HEK293T (cell line): Measurements from ENCODE around the gene ATL3.

Source experiments
- CTCF ChIA-PET: fragments of 350-600 bp; formaldehyde crosslinking; extraction: SDS; loops from one replicate; lab custom pipeline; 2021; ENCODE audit warnings: antibody characterized with exemption, inconsistent platforms; lab: Yijun Ruan, JAX
- POLR2A ChIA-PET: fragments of 350-600 bp; formaldehyde crosslinking; extraction: SDS; loops from one replicate; lab custom pipeline; 2020; ENCODE audit warnings: antibody characterized with exemption, inconsistent platforms; lab: Yijun Ruan, JAX
- DNase-seq: peaks from one replicate; pipeline ENCODE4 v3.0.0; 2012; ENCODE audit warnings: mixed read lengths; ENCODE audit errors: extremely low spot score
- ARNT ChIP-seq: fragments of 450-650 bp; IDR thresholded peaks from 2 replicates; pipeline ENCODE4 v1.6.1; 2017; ENCODE audit warnings: mild to moderate bottlenecking
- BHLHE40 ChIP-seq: fragments of 450-650 bp; IDR thresholded peaks from 2 replicates; pipeline ENCODE4 v1.6.1; 2016; ENCODE audit warnings: mild to moderate bottlenecking, moderate library complexity, borderline replicate concordance
- CTBP1 ChIP-seq: fragments of 450-650 bp; IDR thresholded peaks from 2 replicates; pipeline ENCODE4 v1.6.1; 2016; ENCODE audit warnings: borderline replicate concordance
- ELF4 ChIP-seq: fragments of 450-650 bp; IDR thresholded peaks from 2 replicates; pipeline ENCODE4 v1.6.1; 2017; ENCODE audit warnings: antibody characterized with exemption
- FOXA1 ChIP-seq: fragments of 450-650 bp; IDR thresholded peaks from 2 replicates; pipeline ENCODE4 v1.6.1; 2016; ENCODE audit warnings: mild to moderate bottlenecking
- FOXK2 ChIP-seq: fragments of 450-650 bp; IDR thresholded peaks from 2 replicates; pipeline ENCODE4 v1.6.1; 2016; ENCODE audit warnings: mild to moderate bottlenecking
- FOXM1 ChIP-seq: fragments of 450-650 bp; IDR thresholded peaks from 2 replicates; pipeline ENCODE4 v1.6.1; 2017; ENCODE audit warnings: mild to moderate bottlenecking, borderline replicate concordance
- HDGF ChIP-seq: fragments of 450-650 bp; IDR thresholded peaks from 2 replicates; pipeline ENCODE4 v1.6.1; 2017; ENCODE audit warnings: antibody characterized with exemption, borderline replicate concordance
- L3MBTL2 ChIP-seq: fragments of 450-650 bp; conservative IDR thresholded peaks from 2 replicates; pipeline ENCODE4 v1.6.1; 2016; ENCODE audit warnings: mild to moderate bottlenecking
- LEF1 ChIP-seq: fragments of 450-650 bp; IDR thresholded peaks from 2 replicates; pipeline ENCODE4 v1.6.1; 2017; ENCODE audit warnings: mild to moderate bottlenecking, borderline replicate concordance
- NFRKB ChIP-seq: fragments of 450-650 bp; IDR thresholded peaks from 2 replicates; pipeline ENCODE4 v1.6.1; 2016; ENCODE audit warnings: mild to moderate bottlenecking, moderate library complexity
- SP1 ChIP-seq: fragments of 450-650 bp; IDR thresholded peaks from 2 replicates; pipeline ENCODE4 v1.6.1; 2017
- SUZ12 ChIP-seq: fragments of 450-650 bp; IDR thresholded peaks from 2 replicates; pipeline ENCODE4 v1.6.1; 2016; ENCODE audit warnings: mild to moderate bottlenecking
- TARDBP ChIP-seq: fragments of 450-650 bp; IDR thresholded peaks from 2 replicates; pipeline ENCODE4 v1.6.1; 2016
- ZNF384 ChIP-seq: fragments of 450-650 bp; IDR thresholded peaks from 2 replicates; pipeline ENCODE4 v1.6.1; 2016
- TF ChIP-seq, protein P1 (sequence below): fragments of 450-650 bp; IDR thresholded peaks from 2 replicates; pipeline ENCODE4 v1.6.1; 2016

The ATL3 gene

DNA sequence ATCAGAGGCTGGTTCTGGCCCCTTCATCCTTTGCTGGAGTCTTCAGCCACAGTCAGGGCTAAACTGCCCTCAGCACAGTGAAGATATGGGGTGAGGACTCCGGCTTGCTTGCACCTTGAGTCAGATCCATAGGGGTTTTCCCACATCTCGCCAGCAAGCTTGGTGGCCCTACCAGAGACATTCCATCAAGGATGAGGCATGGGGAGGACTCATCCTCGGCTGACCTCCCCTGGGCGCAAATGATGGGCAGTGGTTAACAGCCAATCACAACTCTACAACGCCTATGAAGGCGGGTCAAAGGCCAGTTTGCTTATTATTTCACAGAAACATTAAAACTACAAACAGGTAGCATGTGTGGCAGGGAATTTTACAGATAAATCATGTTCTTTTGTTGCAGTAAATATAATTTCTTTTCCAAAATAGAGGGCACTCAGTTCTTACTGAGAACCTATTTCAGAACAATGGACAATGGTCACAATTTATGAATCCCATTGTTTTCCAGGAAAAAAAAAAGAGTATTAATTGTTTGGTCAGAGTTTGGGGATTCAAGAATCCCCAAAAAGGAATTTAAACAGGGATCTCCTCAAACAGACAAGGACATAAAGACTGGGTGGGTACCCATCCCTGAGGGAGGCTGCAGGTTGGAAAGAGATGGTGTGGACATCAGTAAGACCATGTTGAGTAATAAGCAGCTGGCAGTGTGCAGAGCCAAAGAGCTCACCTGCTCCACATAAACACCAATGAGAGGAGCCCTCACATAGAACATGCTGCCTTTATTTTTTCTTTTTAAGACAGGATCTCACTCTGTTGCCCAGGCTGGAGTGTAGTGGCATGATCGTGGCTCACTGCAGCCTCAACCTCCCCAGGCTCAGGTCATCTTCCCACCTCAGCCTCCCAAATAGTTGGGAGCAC, 71.7 kb downstream of the ATL3 start:
- no peak for DNase-seq
- TF ChIP-seq, protein P1, sequence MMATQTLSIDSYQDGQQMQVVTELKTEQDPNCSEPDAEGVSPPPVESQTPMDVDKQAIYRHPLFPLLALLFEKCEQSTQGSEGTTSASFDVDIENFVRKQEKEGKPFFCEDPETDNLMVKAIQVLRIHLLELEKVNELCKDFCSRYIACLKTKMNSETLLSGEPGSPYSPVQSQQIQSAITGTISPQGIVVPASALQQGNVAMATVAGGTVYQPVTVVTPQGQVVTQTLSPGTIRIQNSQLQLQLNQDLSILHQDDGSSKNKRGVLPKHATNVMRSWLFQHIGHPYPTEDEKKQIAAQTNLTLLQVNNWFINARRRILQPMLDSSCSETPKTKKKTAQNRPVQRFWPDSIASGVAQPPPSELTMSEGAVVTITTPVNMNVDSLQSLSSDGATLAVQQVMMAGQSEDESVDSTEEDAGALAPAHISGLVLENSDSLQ = peak; percentile 92
- TF ChIP-seq HDGF (no peak), NFRKB (no peak), ELF4 (no peak)

DNA sequence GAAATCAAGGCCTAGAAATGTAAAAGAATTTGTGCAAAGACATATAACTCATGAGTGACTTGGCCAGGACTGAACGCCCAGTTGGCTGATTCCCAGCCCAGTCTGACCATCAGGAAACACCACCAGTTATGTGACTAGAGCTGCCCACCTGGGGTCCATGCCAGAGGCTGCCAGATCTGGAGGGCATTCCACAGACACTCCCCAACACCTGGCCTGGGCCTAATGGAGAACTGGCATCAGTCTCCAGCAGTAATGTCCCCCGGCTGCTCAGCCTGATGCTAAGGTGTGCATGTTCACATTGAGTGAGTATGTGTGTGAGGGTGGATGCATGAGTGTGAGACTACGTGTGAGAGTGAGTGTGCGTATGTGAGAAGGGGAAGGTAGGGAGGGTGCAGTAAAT, 72.6 kb downstream of the ATL3 start:
- POLR2A ChIA-PET = no interaction called here
- CTCF ChIA-PET = no interaction called here
- DNase-seq = no peak
- TF ChIP-seq NFRKB = no peak
- no peak for TF ChIP-seq ELF4
- no peak for TF ChIP-seq BHLHE40
- TF ChIP-seq TARDBP = no peak
- no peak for TF ChIP-seq ZNF384
- TF ChIP-seq L3MBTL2 = no peak
- TF ChIP-seq FOXK2 = no peak

More for the DNA sequence above, 71.7 kb downstream of the ATL3 start:
- POLR2A ChIA-PET = no interaction called here
- CTCF ChIA-PET = no interaction called here

DNA sequence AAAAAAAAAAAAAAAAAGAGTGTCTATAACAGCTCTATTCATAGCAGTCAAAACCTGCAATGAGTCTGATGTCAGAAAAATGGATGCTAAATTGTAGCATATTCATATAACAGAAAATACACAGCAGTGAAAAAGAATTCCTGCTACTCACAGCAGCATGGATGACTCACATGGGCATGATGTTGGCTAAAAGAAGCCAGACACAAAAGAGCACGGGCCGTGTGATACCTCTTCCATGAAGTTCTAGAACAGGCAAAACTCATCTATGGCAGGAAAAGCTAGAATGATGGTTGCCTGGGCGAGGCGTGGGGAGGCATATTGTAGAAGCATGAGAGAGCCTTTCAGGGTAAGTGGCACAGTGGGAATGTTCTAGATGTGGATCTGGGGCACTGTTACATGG, 75.9 kb downstream of the ATL3 start:
- TF ChIP-seq TARDBP (no peak), BHLHE40 (no peak), ELF4 (no peak), FOXA1 (no peak), SUZ12 (no peak), ARNT (no peak), LEF1 (no peak), ZNF384 (no peak), FOXM1 (no peak), CTBP1 (no peak), HDGF (no peak), NFRKB (no peak), FOXK2 (no peak), L3MBTL2 (no peak), SP1 (no peak)
- TF ChIP-seq, protein P1 = no peak
- CTCF ChIA-PET = interaction anchor here (0.7 kb wide), 1 partner anchor 36 kb away, joined by 7 read pairs; no protein-coding TSS in a partner anchor

DNA sequence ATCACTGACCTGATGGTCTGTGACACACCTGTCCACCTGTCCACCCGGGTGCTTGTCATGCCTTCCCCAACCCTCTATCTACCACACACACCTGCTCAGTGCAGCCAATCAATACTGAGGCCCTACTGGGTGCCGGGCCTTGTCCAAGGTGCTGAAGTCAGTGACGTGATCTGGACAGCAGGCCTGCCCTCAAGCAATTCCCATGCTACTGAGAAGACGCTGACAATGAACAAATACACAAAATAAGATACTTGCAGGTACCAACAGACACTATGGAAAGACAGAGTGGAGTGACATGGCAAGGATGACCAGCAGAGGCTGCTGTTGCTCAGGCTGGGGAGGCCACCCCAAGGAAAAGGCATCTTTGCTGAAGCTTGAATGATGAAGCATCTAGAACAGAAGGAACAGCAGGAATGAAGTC, 78.2 kb downstream of the ATL3 start:
- POLR2A ChIA-PET = no interaction called here
- peak; percentile 35 for DNase-seq
- no peak for TF ChIP-seq SUZ12
- TF ChIP-seq HDGF = no peak
- TF ChIP-seq, protein P1 = no peak
- no peak for TF ChIP-seq ARNT
- TF ChIP-seq TARDBP = no peak
- TF ChIP-seq ZNF384 = no peak
- no peak for TF ChIP-seq BHLHE40
- TF ChIP-seq NFRKB = no peak
- no peak for TF ChIP-seq FOXA1
- no peak for TF ChIP-seq FOXM1
- TF ChIP-seq ELF4 = no peak
- no peak for TF ChIP-seq L3MBTL2
- TF ChIP-seq FOXK2 = no peak
- TF ChIP-seq CTBP1 = no peak
- CTCF ChIA-PET = interaction anchor here (0.6 to 1.2 kb wide), 2 partner anchors 28 to 31 kb away, joined by 3 read pairs; no protein-coding TSS in a partner anchor

More for the DNA sequence above, 75.9 kb downstream of the ATL3 start:
- POLR2A ChIA-PET = no interaction called here
- DNase-seq = no peak

DNA sequence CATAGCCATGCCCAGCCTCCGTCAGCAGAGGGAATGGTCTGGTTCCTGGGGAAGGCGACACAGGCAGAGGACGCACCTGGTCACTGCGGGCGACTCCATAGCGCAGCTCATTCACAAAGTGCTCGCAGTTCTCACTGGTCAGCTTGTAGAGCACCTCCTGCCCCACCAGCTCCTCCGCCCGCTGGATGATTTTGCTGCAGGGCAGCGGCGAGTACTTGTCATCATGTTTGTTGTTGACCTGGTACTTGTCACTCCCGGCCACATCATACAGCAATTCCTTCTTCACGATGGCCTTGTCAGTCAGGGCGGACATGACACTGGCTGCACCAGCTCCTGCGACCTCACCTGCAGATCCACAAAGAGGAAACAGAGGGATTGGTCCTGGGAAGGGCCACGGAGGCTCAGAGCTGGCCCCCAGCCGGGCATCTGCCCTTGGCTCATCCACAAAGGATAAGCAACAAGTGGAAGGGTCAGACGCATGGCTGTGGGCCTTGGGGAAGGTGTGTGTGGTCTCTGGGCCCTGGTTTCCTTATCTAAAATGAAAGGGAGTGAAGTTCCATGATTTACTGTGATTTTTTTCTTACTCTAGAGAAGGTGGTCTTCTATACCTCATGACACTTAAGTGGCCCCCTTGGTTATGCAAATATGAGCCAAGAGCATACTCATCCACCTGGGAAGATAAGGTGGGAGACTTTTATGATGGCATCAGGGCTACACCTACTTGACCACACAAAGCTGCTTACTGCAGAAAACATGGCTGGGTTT, 81.0 kb downstream of the ATL3 start:
- ChIA-PET POLR2A (no interaction called here), CTCF (no interaction called here)
- no peak for DNase-seq
- TF ChIP-seq HDGF (no peak), BHLHE40 (no peak)

DNA sequence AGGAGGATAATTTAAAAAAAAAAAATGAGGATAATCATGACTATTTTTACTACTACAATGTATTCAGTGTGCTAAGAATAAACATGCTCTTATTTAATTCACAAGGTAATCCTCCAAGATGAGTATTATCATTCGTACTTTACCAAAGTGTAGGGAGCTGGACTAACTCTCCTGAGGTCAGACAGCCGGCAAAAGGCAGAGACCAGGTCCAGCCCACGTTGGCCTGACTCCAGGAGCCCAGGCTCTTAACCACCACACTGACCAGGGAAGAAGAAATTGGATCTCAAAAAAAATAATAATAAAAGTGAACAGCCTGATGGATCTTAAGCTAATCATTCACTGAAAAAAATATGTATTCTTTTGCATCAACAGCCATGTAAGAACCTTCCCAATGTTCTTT, 82.2 kb downstream of the ATL3 start:
- no peak for DNase-seq
- CTCF ChIA-PET = interaction anchor here (0.5 kb wide), 1 partner anchor 72 kb away, joined by 3 read pairs; no protein-coding TSS in a partner anchor
- POLR2A ChIA-PET = no interaction called here
- TF ChIP-seq ZNF384 (no peak), NFRKB (no peak), CTBP1 (no peak), SUZ12 (no peak)
